ENCODE measurements around the gene FMN1. TPM values are rescaled to one million over a fixed set of nuclear protein-coding genes. Genes with fewer than 3 reads are reported as not detected.

FMN1 gene
- total RNA-seq, 1 donor from 2014 or later, result 4.2 TPM

- no peak overlapping the region for H3K4me3 Mint-ChIP-seq (ENCODE audit: unreplicated experiment)
- peak overlapping the region; percentile 15 for H3K27ac Mint-ChIP-seq (ENCODE audit: unreplicated experiment)
- peaks cover 23% of the 10 kb centered on the region for H3K4me1 Mint-ChIP-seq (ENCODE audit: unreplicated experiment)
- TF ChIP-seq CTCF (IDR thresholded peaks at IDR 0.05), result no peak
- H3K9me3 Mint-ChIP-seq (ENCODE audit: unreplicated experiment), result peaks cover 13% of the 10 kb centered on the region
- no peaks in the 10 kb centered on the region for H3K27me3 Mint-ChIP-seq (ENCODE audit: unreplicated experiment)
- DNase-seq (ENCODE audit: extremely low spot score, unreplicated experiment), result no peak
- peaks cover 29% of the 10 kb centered on the region for H3K36me3 Mint-ChIP-seq (ENCODE audit: unreplicated experiment)
Measured at GRCh38 chr15:32737304-32737703, 457.2 kb downstream of the FMN1 start.

GRCh38 chr15:32736701-32737061 lies 457.8 kb downstream of the FMN1 start:
- H3K9me3 Mint-ChIP-seq (ENCODE audit: unreplicated experiment), result peaks cover 9% of the 10 kb centered on the region
- no peak overlapping the region for H3K27ac Mint-ChIP-seq (ENCODE audit: unreplicated experiment)
- peaks cover 28% of the 10 kb centered on the region for H3K4me1 Mint-ChIP-seq (ENCODE audit: unreplicated experiment)
- no peak overlapping the region for H3K4me3 Mint-ChIP-seq (ENCODE audit: unreplicated experiment)
- peaks cover 34% of the 10 kb centered on the region for H3K36me3 Mint-ChIP-seq (ENCODE audit: unreplicated experiment)
- no peak for TF ChIP-seq CTCF (IDR thresholded peaks at IDR 0.05)
- no peaks in the 10 kb centered on the region for H3K27me3 Mint-ChIP-seq (ENCODE audit: unreplicated experiment)
- DNase-seq (ENCODE audit: extremely low spot score, unreplicated experiment), result no peak

- no peak for DNase-seq (ENCODE audit: extremely low spot score, unreplicated experiment)
- TF ChIP-seq CTCF (IDR thresholded peaks at IDR 0.05), result no peak
- Mint-ChIP-seq H3K4me3 (ENCODE audit: unreplicated experiment) (no peak overlapping the region), H3K27ac (ENCODE audit: unreplicated experiment) (no peak overlapping the region), H3K36me3 (ENCODE audit: unreplicated experiment) (peaks cover 38% of the 10 kb centered on the region), H3K9me3 (ENCODE audit: unreplicated experiment) (peaks cover 9% of the 10 kb centered on the region), H3K27me3 (ENCODE audit: unreplicated experiment) (no peaks in the 10 kb centered on the region), H3K4me1 (ENCODE audit: unreplicated experiment) (peaks cover 32% of the 10 kb centered on the region)
Measured at GRCh38 chr15:32735989-32736700, 458.4 kb downstream of the FMN1 start.

- no peak overlapping the region for H3K4me3 Mint-ChIP-seq (ENCODE audit: unreplicated experiment)
- H3K4me1 Mint-ChIP-seq (ENCODE audit: unreplicated experiment), result peaks cover 51% of the 10 kb centered on the region
- peak overlapping the region; percentile 53 for H3K27ac Mint-ChIP-seq (ENCODE audit: unreplicated experiment)
- H3K9me3 Mint-ChIP-seq (ENCODE audit: unreplicated experiment), result no peaks in the 10 kb centered on the region
- no peaks in the 10 kb centered on the region for H3K27me3 Mint-ChIP-seq (ENCODE audit: unreplicated experiment)
- H3K36me3 Mint-ChIP-seq (ENCODE audit: unreplicated experiment), result peaks cover 44% of the 10 kb centered on the region
- DNase-seq (ENCODE audit: extremely low spot score, unreplicated experiment), result no peak
- no peak for TF ChIP-seq CTCF (IDR thresholded peaks at IDR 0.05)
Measured at GRCh38 chr15:32733281-32733680, 461.2 kb downstream of the FMN1 start.

- no peak overlapping the region for H3K4me3 Mint-ChIP-seq (ENCODE audit: unreplicated experiment)
- H3K9me3 Mint-ChIP-seq (ENCODE audit: unreplicated experiment), result peaks cover 3% of the 10 kb centered on the region
- H3K27ac Mint-ChIP-seq (ENCODE audit: unreplicated experiment), result peak overlapping the region; percentile 53
- no peaks in the 10 kb centered on the region for H3K27me3 Mint-ChIP-seq (ENCODE audit: unreplicated experiment)
- peaks cover 47% of the 10 kb centered on the region for H3K36me3 Mint-ChIP-seq (ENCODE audit: unreplicated experiment)
- TF ChIP-seq CTCF (IDR thresholded peaks at IDR 0.05), result no peak
- no peak for DNase-seq (ENCODE audit: extremely low spot score, unreplicated experiment)
- H3K4me1 Mint-ChIP-seq (ENCODE audit: unreplicated experiment), result peaks cover 51% of the 10 kb centered on the region
Measured at GRCh38 chr15:32732574-32733157, 461.8 kb downstream of the FMN1 start.

Measured in osteocyte (in vitro differentiated cells).